MCF 10A (cell line): Measurements from ENCODE around the gene CLRN2. TPM values are rescaled to one million over a fixed set of nuclear protein-coding genes. Genes with fewer than 3 reads are reported as not detected.
"Not testable (repeated sequence)": the region's sequence is repeated elsewhere in the genome, so short reads cannot be mapped to it uniquely, and the experiment has no call there.

Source experiments
- BruUV-seq: library from RNA; stranded (reverse); fragments of 400-500 nt; replicated peaks from 2 replicates; lab custom pipeline; 2021; lab: Mats Ljungman, UMichigan
- CTCF ChIA-PET: fragments of 300-600 bp; sonication (Branson Sonifier 250); formaldehyde crosslinking; extraction: SDS; loops from one replicate; lab custom pipeline; 2021; ENCODE audit warnings: antibody characterized with exemption, inconsistent platforms; lab: Yijun Ruan, JAX
- POLR2A ChIA-PET: fragments of 300-600, 350-650 bp; sonication (Branson Sonifier 250); formaldehyde crosslinking; extraction: SDS; loops from one replicate; lab custom pipeline; 2020; ENCODE audit warnings: antibody characterized with exemption, inconsistent platforms; lab: Yijun Ruan, JAX
- DNase-seq: peaks from one replicate; pipeline ENCODE4 v3.0.0-alpha.2; 2018; ENCODE audit not compliant: unreplicated experiment
- H3K27ac Mint-ChIP-seq: one replicate; pipeline ENCODE4 v1.8.0; 2022; ENCODE audit warnings: mild to moderate bottlenecking, low read depth, mixed read lengths; ENCODE audit not compliant: unreplicated experiment
- H3K27me3 Mint-ChIP-seq: one replicate; pipeline ENCODE4 v1.8.0; 2022; ENCODE audit warnings: mixed read lengths; ENCODE audit not compliant: insufficient read depth, unreplicated experiment
- H3K36me3 Mint-ChIP-seq: one replicate; pipeline ENCODE4 v1.8.0; 2022; ENCODE audit warnings: mild to moderate bottlenecking, moderate library complexity, mixed read lengths; ENCODE audit not compliant: insufficient read depth, unreplicated experiment
- H3K4me1 Mint-ChIP-seq: one replicate; pipeline ENCODE4 v1.8.0; 2022; ENCODE audit warnings: mixed read lengths; ENCODE audit not compliant: insufficient read depth, unreplicated experiment
- H3K4me3 Mint-ChIP-seq: one replicate; pipeline ENCODE4 v1.8.0; 2022; ENCODE audit warnings: mild to moderate bottlenecking, moderate library complexity, mixed read lengths; ENCODE audit not compliant: unreplicated experiment
- H3K9me3 Mint-ChIP-seq: one replicate; pipeline ENCODE4 v1.8.0; 2022; ENCODE audit warnings: mixed read lengths; ENCODE audit not compliant: unreplicated experiment
- CTCF ChIP-seq: fragments of 200-600 bp; IDR thresholded peaks from one replicate; pipeline ENCODE4 v1.8.0; 2022; ENCODE audit warnings: antibody characterized with exemption, mild to moderate bottlenecking; ENCODE audit not compliant: unreplicated experiment
- intact Hi-C: fragments of 100-400 bp; cut with micrococcal nuclease; formaldehyde crosslinking; loops from 2 replicates; pipeline ENCODE4 v1.14.1; 2022
- total RNA-seq: library from RNA; stranded (reverse); gene quantifications from 2 replicates; pipeline ENCODE4 v1.2.3, GENCODE V29; 2022

Gene CLRN2
- total RNA-seq, 1 experiment from 2014 or later: not detected

GRCh38 chr4:17562157-17562556 is 47.2 kb downstream of the CLRN2 start:
- H3K9me3 Mint-ChIP-seq: no peaks in the 10 kb centered on the region
- H3K27me3 Mint-ChIP-seq: no peaks in the 10 kb centered on the region
- POLR2A ChIA-PET: no interaction called here
- intact Hi-C loops: no loop called here
- H3K4me3 Mint-ChIP-seq: no peak overlapping the region
- no peak for TF ChIP-seq CTCF
- BruUV-seq: no TSS peak
- CTCF ChIA-PET: interaction anchor here (1.7 kb wide), 1 partner anchor 13 kb away, joined by 5 read pairs; no protein-coding TSS in a partner anchor
- no peak for DNase-seq
- H3K36me3 Mint-ChIP-seq: no peaks in the 10 kb centered on the region
- peaks cover 6% of the 10 kb centered on the region for H3K4me1 Mint-ChIP-seq
- no peak overlapping the region for H3K27ac Mint-ChIP-seq

GRCh38 chr4:17565846-17566245 is 50.9 kb downstream of the CLRN2 start:
- DNase-seq: no peak
- BruUV-seq: no TSS peak
- peaks cover 6% of the 10 kb centered on the region for H3K4me1 Mint-ChIP-seq
- TF ChIP-seq CTCF: no peak
- CTCF ChIA-PET: interaction anchor here (2.2 kb wide), 1 partner anchor 17 kb away, joined by 6 read pairs; no protein-coding TSS in a partner anchor
- H3K36me3 Mint-ChIP-seq: no peaks in the 10 kb centered on the region
- H3K9me3 Mint-ChIP-seq: no peaks in the 10 kb centered on the region
- intact Hi-C loops: no loop called here
- no peak overlapping the region for H3K4me3 Mint-ChIP-seq
- H3K27me3 Mint-ChIP-seq: no peaks in the 10 kb centered on the region
- no peak overlapping the region for H3K27ac Mint-ChIP-seq
- POLR2A ChIA-PET: no interaction called here

GRCh38 chr4:17567271-17567670 is 52.3 kb downstream of the CLRN2 start:
- POLR2A ChIA-PET: interaction anchor here (0.6 kb wide), 1 partner anchor 11 kb away, joined by 3 read pairs; no protein-coding TSS in a partner anchor
- BruUV-seq: no TSS peak
- no peak overlapping the region for H3K27ac Mint-ChIP-seq

GRCh38 chr4:17574206-17574605 is 59.2 kb downstream of the CLRN2 start:
- CTCF ChIA-PET: interaction anchor here (0.6 to 2.0 kb wide), 3 partner anchors 25 to 234 kb away, joined by 3 to 5 read pairs (median 3); no protein-coding TSS in a partner anchor
- Mint-ChIP-seq H3K27me3 (no peaks in the 10 kb centered on the region), H3K4me3 (no peak overlapping the region), H3K4me1 (peaks cover 12% of the 10 kb centered on the region), H3K9me3 (no peaks in the 10 kb centered on the region), H3K27ac (no peak overlapping the region), H3K36me3 (no peaks in the 10 kb centered on the region)
- DNase-seq: no peak
- intact Hi-C loops: no loop called here
- TF ChIP-seq CTCF: no peak
- no TSS peak for BruUV-seq
- POLR2A ChIA-PET: no interaction called here

More at GRCh38 chr4:17567271-17567670, 52.3 kb downstream of the CLRN2 start:
- H3K9me3 Mint-ChIP-seq: no peaks in the 10 kb centered on the region
- H3K4me3 Mint-ChIP-seq: no peak overlapping the region
- intact Hi-C loops: no loop called here
- no peak for TF ChIP-seq CTCF
- H3K4me1 Mint-ChIP-seq: no peaks in the 10 kb centered on the region
- CTCF ChIA-PET: interaction anchor here (0.6 to 2.2 kb wide), 2 partner anchors 19 to 690 kb away, joined by 3 to 6 read pairs; no protein-coding TSS in a partner anchor
- H3K36me3 Mint-ChIP-seq: no peaks in the 10 kb centered on the region
- DNase-seq: no peak
- H3K27me3 Mint-ChIP-seq: no peaks in the 10 kb centered on the region

- BruUV-seq, H3K9me3 Mint-ChIP-seq, DNase-seq, H3K36me3 Mint-ChIP-seq, H3K4me3 Mint-ChIP-seq, H3K27me3 Mint-ChIP-seq, H3K27ac Mint-ChIP-seq, POLR2A ChIA-PET: not testable (repeated sequence)
- H3K4me1 Mint-ChIP-seq: peaks cover 12% of the 10 kb centered on the region
- intact Hi-C loops: loop anchor here (5.0 kb wide), 1 partner anchor 37 kb away; the partner anchor contains the start of gene MED28
- CTCF ChIA-PET: interaction anchor here (0.5 to 2.0 kb wide), 5 partner anchors 26 to 1265 kb away, joined by 3 to 5 read pairs (median 3); no protein-coding TSS in a partner anchor
Measured at GRCh38 chr4:17575177-17575576, 60.2 kb downstream of the CLRN2 start.
